HG02885 (cell line): ENCODE data around the gene EPB41L1.
"Not testable (repeated sequence)": the region's sequence is repeated elsewhere in the genome, so short reads cannot be mapped to it uniquely, and the experiment has no call there.

Experiments used
- ATAC-seq: cut with Tn5 transposase; IDR thresholded peaks from one replicate; pipeline ENCODE4 v1.9.1; 2021; ENCODE audit warnings: mild to moderate bottlenecking; ENCODE audit not compliant: unreplicated experiment, poor library complexity

Gene EPB41L1

DNA sequence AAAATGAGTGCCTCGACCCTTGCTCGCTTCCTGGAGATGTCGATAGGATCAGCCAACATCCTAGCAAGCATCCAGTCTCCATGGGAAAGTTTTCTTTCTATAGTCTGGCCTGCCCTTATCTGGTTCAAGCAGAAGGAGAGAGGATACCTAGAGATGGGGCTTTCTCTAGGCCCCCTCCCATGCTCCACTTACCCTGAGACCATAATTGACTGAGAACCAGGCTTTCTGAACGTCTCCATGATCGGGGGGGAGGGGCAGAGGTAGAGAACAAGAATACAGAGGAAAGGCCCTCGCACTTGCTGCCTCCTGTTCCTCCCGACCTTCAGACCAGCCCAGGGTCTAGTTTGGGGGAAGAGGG lies 31.6 kb upstream of the EPB41L1 start:
- ATAC-seq, result no peak

- ATAC-seq, result no peak
Measured at GRCh38 chr20:36125097-36125496, 29.4 kb upstream of the EPB41L1 start.

- no peak for ATAC-seq
Measured at GRCh38 chr20:36126836-36127527, 27.6 kb upstream of the EPB41L1 start.

DNA sequence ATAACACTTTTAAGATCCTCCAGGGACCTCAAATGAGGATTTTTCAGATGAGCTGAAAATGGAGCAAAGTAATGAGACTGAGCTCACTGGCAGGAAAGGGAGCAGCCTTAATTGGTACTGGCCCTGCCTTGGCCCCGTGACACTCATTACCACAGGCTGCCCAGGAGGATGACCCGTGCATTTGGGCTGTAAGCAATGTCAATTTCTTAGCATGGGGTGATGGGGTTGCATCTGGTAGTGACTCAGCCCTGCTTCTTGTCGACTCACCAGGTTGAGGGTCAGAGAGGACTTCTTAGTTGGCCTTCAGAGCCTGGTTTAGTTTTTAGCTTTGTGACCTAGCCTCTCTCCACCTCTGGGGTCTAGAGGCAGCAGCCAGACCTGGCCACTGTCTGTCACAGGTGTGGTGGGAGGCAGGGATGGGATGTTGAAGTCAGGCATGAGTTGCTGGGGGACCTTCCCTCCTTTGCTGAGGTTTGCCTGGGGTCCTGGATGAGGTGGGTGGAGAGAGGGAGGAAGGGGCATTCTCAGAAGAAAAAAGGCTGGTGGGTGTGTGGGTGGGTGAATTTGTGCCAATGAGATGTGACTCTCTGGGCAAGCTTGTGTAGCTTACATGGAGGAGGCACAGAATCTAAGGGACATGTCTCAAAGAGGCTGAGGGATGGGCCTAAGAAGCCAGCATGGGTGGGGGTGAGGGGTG lies 25.9 kb upstream of the EPB41L1 start:
- no peak for ATAC-seq

DNA sequence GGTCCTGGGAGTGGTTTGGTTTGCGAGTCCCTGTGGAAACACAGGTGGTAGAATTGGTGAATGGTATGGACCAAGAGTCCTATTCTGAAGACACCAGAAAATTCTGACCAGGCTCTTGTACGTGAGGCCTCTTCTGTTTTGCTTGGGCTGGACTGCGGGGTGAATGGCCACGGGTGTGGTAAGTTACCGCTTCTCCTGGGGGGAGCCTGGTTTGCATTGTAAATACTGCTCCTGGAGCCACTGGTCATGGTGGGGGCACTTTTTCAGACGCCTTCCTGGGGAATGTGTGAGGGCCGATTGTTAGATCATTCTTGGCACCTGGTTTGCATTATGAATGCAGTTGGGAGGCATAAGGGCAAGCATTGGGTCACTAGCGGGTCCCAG lies 25.4 kb upstream of the EPB41L1 start:
- ATAC-seq, result no peak

DNA sequence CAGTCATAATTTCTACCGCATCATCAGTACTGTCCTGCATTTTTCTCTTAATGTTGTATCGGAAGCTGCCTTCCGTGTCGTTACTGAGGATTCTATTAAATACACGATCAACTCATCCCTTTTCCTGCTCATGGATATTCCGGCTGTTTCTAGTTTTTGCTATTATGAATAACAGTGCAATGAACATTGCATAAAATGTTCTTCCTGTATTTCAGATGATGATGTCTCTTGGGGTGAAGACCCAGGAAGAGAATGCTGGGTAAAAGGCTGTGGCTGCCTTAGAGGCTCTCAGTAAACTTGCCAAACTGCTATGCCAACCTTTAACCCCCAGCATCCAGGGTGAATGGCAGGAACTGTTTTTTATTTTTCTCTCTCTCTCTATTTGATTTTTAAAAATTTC lies 24.1 kb upstream of the EPB41L1 start:
- no peak for ATAC-seq

- no peak for ATAC-seq
Measured at GRCh38 chr20:36132802-36133211, 21.7 kb upstream of the EPB41L1 start.

GRCh38 chr20:36133821-36134220 lies 20.7 kb upstream of the EPB41L1 start:
- ATAC-seq, result no peak

DNA sequence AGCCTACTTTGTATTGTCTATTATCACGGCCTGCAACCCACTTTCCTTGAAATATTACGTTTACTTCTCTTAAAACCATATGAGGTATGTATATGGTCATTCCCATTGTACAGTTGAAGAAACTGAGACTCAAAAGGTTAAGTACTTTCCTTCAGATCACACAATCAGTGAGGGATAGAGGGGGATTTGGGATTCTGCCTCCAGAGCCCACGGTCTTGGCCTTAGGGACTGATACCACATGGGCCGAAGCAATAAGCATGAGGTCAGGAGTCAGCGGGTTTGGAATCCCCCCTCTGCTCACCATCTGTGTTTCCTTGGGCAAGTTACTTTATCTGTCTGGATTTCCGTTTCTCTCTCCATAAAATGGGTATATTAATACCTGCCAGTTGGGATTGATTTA lies 19.4 kb upstream of the EPB41L1 start:
- no peak for ATAC-seq

DNA sequence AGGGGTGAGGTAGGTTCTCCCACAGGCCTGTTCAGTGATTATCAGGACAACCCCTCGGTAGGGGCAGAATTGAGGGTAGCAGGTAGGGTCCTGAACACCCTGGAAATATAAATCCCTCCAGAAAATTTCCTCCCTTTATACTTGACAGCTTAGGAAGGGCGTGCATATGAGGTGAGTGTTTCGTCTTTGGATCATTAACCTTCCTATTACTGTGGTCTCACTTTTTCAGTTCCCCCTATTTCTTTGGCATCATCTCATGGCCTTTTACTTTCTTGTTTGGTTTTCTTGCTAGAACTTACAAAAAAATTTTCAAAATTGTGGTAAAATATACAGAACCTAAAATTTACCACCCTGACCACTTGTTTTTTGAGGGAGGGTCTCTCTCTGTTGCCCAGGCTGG lies 18.7 kb upstream of the EPB41L1 start:
- ATAC-seq, result no peak

DNA sequence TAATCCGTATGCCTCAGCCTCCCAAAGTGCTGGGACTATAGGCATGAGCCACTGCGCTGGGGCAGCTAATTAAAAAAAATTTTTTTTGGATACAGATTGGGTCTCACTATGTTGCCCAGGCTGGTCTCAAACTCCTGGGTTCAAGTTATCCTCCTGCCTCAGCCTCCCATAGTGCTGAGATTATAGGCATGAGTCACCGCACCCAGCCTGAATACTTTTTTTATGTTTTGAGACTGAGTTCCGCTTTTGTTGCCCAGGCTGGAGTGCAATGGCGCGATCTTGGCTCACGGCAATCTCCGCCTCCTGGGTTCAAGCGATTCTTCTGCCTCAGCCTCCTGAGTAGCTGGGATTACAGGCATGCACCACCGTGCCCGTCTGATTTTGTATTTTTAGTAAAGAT lies 17.2 kb upstream of the EPB41L1 start:
- ATAC-seq, result not testable (repeated sequence)

GRCh38 chr20:36141310-36141709 lies 13.2 kb upstream of the EPB41L1 start:
- ATAC-seq, result no peak

- ATAC-seq, result no peak
Measured at GRCh38 chr20:36144336-36144735, 10.2 kb upstream of the EPB41L1 start.

- ATAC-seq, result no peak
Measured at GRCh38 chr20:36145877-36146707, 8.4 kb upstream of the EPB41L1 start.

DNA sequence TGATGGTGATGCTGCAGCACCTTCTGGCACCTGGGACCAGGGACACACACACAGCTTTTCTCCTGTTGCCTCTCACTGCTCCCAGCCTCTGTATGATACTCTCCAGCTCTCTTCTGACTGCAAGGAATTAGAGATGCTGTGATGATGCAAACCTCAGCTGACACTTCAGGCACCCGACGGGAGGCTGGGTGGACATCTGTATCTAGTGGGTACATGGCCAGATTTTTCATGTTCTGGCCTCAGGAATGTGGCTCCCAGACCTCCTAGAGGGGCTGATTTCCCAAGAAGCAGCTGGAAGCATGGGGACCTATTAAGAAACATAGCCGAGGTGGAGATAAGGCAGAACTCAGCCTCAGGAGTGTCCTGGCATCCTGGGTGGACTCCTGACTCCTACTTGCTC lies 6.8 kb upstream of the EPB41L1 start:
- no peak for ATAC-seq

GRCh38 chr20:36148439-36148838 lies 6.1 kb upstream of the EPB41L1 start:
- no peak for ATAC-seq

GRCh38 chr20:36149012-36149411 lies 5.5 kb upstream of the EPB41L1 start:
- no peak for ATAC-seq

GRCh38 chr20:36149469-36149868 lies 5.1 kb upstream of the EPB41L1 start:
- ATAC-seq, result no peak

- no peak for ATAC-seq
Measured at GRCh38 chr20:36150489-36150846, 4.1 kb upstream of the EPB41L1 start.

GRCh38 chr20:36150847-36151539 lies 3.5 kb upstream of the EPB41L1 start:
- ATAC-seq, result no peak

- ATAC-seq, result no peak
Measured at GRCh38 chr20:36152261-36152660, 2.3 kb upstream of the EPB41L1 start.
